ENCODE results near the gene TAMALIN.
A peak's percentile ranks its signal among the peaks of the same experiment; 100 is the strongest.

The TAMALIN gene

GRCh38 chr12:52037248-52037861 lies 30.6 kb downstream of the TAMALIN start:
- ATAC-seq, result no peak

GRCh38 chr12:52038447-52038846 lies 31.7 kb downstream of the TAMALIN start:
- ATAC-seq, result no peak

GRCh38 chr12:52041035-52041434 lies 34.3 kb downstream of the TAMALIN start:
- ATAC-seq, result no peak

- peak; percentile 15 to 34 for ATAC-seq
Measured at GRCh38 chr12:52041695-52042123, 35.0 kb downstream of the TAMALIN start.

GRCh38 chr12:52042706-52043385 lies 36.1 kb downstream of the TAMALIN start:
- no peak for ATAC-seq

GRCh38 chr12:52043386-52044212 lies 36.9 kb downstream of the TAMALIN start:
- no peak for ATAC-seq

GRCh38 chr12:52044292-52044983 lies 37.7 kb downstream of the TAMALIN start:
- ATAC-seq, result no peak

GRCh38 chr12:52045794-52046199 lies 39.1 kb downstream of the TAMALIN start:
- ATAC-seq, result no peak

- ATAC-seq, result no peak
Measured at GRCh38 chr12:52046859-52047258, 40.1 kb downstream of the TAMALIN start.

GRCh38 chr12:52049286-52049685 lies 42.5 kb downstream of the TAMALIN start:
- ATAC-seq, result no peak

GRCh38 chr12:52049688-52050087 lies 42.9 kb downstream of the TAMALIN start:
- ATAC-seq, result no peak

GRCh38 chr12:52050116-52050757 lies 43.5 kb downstream of the TAMALIN start:
- no peak for ATAC-seq

- peak; percentile 90 to 93 for ATAC-seq
Measured at GRCh38 chr12:52050758-52051541, 44.2 kb downstream of the TAMALIN start, which contains the start of gene NR4A1. Gene NR4A1, plus strand, starts transcription at chr12:52051442. Its CDS starts 2,887 bp downstream, at chr12:52054329.

- ATAC-seq, result no peak
Measured at GRCh38 chr12:52052468-52053186, 45.9 kb downstream of the TAMALIN start.

- ATAC-seq, result no peak
Measured at GRCh38 chr12:52053536-52054209, 46.9 kb downstream of the TAMALIN start.

- ATAC-seq, result no peak
Measured at GRCh38 chr12:52054231-52054832, 47.6 kb downstream of the TAMALIN start.

GRCh38 chr12:52054833-52055730 lies 48.3 kb downstream of the TAMALIN start:
- no peak for ATAC-seq

Measured in activated CD4-positive, CD25-positive, alpha-beta regulatory T cell treated with anti-CD3 and anti-CD28 coated beads, Interleukin-2, amount 50 U/mL, for 24 hours (primary cell).